T-helper 2 cell treated with Interferon-gamma antibody and Interleukin-4, amounts not matched to agents 100 ng/mL and 5 ng/mL, for 36 hours (primary cell): Measurements from ENCODE around the gene IQSEC3. TPM values are rescaled to one million over a fixed set of nuclear protein-coding genes. Genes with fewer than 3 reads are reported as not detected.
"Not testable (repeated sequence)": the region's sequence is repeated elsewhere in the genome, so short reads cannot be mapped to it uniquely, and the experiment has no call there.

ENCODE experiments used
- intact Hi-C: fragments of 100-400 bp; cut with micrococcal nuclease; formaldehyde crosslinking; loops from one replicate; pipeline ENCODE4 v1.15.1; 2023
- total RNA-seq: library from RNA; stranded (reverse); gene quantifications from 2 replicates; pipeline ENCODE4 v1.2.3, GENCODE V29; 2022

Gene IQSEC3
- total RNA-seq, 1 donor from 2014 or later = 0.11 TPM

- intact Hi-C loops = no loop called here
Measured at GRCh38 chr12:177336-177979, 110.9 kb downstream of the IQSEC3 start.

DNA sequence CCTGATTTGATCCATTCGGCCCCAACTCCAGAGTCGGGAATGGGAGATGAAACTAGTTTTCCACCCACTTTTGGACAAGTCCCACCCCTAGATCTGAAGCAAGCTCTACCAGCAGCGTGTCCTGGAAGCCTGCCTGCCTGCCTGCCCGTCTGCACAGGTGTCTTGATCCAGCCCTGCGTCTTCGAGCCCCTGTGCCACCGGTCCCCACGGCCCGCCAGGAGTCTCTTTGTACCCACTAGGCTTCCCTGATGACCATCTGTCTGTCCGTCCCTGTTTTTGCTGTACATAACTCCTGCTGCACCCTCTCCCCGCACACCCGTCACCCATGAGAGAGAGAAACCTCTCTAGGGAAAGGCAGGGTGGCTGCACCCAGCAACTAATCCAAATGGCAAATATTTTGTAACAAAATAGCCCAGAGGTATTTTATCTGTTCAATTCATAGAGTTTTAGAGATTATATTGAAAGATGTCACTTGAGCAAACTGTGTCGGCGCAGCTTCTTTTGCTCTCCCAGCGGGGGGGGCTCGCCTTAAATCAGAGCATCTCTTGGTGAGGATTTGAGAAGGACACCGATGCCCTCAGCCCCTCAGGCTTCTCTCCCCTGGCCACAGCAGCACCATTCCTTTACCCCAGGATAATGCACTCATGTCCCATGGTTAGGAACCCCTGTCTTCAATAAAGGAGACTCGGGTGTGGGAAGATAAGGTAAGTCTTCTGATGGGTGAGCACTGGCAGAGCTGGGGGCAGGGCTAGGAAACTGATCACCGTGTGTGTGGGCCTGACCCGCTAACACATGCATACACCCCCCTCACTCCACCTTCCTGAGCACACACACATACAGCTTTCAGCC lies 111.6 kb downstream of the IQSEC3 start:
- intact Hi-C loops = no loop called here

- intact Hi-C loops = no loop called here
Measured at GRCh38 chr12:178829-179109, 112.2 kb downstream of the IQSEC3 start.

DNA sequence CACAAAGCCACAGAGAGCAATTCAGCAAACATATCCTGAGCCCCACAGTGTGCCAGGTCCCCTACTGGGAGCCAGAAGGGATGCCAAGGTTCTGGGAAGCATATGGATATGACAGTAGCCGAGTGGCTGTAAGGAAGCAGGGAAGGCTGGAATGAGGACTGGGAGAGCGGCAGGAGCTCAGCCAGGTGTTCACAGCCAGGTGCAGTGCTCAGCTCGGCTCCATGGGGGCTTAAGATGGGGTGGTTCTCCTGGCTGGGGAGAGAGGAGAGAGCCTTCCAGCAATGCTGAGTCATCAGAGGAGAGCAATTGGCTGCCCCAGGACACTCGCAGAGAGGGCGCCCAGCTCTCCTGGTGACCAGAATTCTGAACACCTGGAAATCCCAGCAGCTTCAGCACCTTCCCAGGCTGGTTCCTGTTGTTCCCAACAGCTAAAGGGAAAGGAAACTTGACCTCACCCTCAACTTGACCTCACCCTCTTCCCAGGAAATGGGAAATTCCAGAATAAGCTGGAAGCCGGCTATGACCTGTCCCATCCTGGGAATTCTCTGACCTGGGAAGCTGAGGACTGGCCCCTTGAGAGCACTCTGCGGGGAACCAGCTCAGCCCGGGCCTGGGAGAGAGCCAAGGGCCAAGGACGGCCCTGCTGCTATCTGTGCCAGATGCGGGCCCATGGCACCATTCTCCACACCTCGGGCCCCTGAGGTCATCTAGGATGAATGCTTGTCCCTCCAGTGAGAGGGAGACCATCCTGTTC lies 112.7 kb downstream of the IQSEC3 start:
- intact Hi-C loops = no loop called here

- intact Hi-C loops = no loop called here
Measured at GRCh38 chr12:179885-180284, 113.3 kb downstream of the IQSEC3 start.

DNA sequence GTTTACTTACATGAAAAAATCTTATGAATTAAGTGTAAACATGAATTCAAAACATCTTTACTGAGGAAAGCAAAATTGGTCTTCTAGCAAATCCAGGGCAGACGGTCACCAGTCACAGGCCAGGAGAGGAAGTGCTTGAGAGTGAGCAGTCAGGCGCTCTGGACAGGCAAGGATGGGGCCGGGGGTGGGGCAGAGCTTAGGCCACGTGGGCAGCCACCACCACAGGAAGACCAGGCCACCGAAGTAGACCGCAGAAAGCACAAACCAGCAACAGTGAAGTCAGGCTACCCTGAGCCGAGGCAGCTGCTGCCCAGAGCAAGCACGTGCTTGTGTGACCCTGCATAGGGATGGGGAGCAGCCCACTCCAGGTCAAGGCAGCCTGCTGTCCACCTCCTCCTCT lies 113.9 kb downstream of the IQSEC3 start:
- intact Hi-C loops = no loop called here

DNA sequence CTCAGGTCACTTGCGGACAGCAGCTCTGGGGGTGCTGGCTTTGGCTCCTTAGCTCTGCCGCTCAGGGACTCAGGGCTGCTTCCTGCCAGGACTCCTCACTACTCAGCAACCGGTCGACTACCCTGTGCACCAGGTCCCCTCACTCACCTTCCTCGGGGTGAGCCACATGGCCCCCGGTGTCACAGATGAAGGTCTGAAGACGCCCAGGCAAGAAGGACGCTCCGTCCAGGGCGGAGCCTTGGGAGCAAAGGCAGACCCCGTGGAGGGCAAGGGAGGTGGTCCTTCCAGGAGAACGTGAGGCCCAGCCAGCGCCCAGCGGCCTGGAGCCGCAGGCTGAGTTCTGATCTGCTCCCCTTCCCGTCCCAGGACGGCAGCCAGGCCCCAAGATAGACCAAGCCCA lies 115.4 kb downstream of the IQSEC3 start:
- intact Hi-C loops = no loop called here

DNA sequence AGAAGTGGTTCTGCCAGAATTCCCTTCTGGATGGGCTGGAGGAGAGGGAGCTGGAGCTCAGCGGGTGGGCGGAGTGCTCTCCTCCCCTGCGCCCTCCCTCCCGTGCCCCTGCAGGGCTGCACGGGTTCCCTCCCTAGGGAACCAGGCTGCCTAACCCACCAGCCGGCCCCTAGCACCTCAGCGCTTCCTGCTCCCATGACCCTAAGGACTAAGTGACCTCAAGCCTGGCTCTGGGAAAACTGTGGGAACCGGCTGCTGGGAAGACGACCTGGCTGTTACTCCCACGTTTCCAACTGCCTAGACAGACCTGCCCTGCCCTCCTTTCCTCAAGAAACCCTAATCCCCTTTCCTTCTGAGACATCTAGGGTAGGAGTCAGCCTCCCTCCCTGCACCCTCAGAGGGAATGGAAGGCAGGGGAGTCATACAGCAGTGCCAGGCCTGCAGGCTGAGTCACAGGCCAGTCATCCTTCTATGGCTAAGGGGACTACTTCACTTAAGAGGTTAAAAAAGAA lies 115.9 kb downstream of the IQSEC3 start:
- intact Hi-C loops = no loop called here

DNA sequence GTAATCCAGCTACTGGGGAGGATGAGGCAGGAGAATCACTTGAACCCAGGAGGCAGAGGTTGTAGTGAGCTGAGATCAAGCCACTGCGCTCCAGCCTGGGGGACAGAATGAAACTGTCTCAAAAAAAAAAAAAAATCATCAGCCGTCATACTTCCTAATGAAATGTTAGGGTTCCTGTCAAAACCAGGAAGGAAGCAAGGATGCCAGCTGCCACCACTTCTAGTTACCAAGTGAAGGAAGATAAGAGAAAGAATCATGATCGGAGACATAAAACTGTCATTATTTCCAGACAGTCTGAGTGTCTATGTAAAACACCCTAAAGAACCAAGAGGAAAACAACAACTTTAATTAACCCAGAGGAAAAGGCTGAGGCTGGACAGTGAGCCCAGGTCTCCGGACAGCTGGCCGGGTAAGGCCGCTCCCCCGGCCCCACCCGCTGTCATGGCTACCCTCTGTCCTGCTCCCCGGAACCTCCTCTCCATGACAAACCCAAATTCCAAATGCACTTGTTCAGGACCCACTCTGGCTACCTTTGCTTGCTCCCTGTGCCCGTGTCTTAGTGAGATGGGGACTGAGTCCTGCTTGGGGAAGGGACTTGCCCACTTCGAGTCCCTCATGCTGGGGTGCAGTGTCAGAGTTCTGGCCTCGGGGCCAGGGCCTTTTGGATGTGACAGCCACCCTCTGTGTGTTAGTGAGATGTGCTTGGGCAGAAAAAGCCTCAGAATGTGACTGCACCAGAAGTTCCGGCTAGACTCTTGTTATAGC lies 118.4 kb downstream of the IQSEC3 start:
- intact Hi-C loops = no loop called here

- intact Hi-C loops = no loop called here
Measured at GRCh38 chr12:185576-185955, 119.0 kb downstream of the IQSEC3 start.

DNA sequence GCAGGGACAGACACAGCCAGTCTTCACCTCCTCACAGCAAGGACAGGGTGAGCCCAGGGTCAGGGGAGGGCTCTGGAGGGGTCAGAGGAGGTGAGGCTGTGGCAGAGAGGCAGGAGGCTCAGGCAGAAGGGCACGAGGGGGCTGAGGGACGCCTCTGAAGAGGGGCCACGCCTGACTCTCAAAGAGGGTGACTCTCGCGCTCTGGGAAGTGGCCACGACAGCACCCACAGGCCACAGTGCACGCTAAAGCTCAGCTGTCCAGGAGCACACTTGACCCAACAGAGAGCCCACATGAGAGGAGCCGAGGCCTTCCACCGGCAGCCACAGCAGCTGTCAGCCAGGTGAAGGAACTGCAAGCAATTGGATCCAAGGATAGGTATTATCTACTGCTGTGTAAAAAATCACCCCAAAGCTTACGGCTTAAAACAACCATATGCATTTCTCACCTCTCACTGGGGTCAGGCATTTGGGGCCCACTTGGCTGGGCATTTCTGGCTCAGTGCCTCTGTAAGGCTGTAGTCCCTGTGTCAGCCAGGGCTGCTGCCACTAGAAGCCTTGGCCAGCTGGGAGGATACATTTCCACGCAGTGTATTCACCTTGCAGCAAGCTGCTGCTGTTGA lies 119.5 kb downstream of the IQSEC3 start:
- intact Hi-C loops = no loop called here

DNA sequence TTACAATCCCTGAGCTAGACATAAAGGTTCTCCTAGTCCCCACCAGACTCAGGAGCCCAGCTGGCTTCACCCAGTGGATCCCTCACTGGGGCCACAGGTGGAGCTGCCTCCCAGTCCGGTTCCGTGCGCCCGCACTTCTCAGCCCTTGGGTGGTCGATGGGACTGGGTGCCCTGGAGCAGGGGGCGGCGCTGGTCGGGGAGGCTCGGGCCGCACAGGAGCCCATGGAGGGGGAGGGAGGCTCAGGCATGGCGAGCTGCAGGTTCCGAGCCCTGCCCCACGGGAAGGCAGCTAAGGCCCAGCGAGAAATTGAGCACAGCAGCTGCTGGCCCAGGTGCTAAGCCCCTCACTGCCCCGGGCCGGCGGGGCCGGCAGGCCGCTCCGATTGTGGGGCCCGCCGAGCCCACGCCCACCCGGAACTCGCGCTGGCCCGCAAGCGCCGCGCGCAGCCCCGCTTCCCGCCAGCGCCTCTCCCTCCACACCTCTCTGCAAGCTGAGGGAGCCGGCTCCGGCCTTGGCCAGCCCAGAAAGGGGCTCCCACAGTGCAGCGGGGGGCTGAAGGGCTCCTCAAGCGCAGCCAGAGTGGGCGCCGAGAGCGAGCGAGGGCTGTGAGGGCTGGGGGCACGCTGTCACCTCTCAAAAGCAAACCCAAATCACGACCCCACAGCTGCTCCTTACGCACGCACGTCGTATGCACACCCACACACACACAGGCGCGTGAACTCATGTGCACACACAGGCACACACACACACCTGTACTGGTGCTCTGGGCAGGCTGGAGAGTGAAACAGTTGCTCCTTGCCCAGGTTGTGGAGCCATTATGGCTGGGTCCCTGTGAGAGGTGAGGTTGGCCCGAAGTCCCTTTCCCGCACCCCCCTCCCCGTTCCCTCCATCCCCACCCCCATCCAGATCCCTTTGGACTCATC lies 121.7 kb downstream of the IQSEC3 start:
- intact Hi-C loops = not testable (repeated sequence)

GRCh38 chr12:188910-189621 lies 122.5 kb downstream of the IQSEC3 start:
- intact Hi-C loops = no loop called here

GRCh38 chr12:189622-189962 lies 123.0 kb downstream of the IQSEC3 start:
- intact Hi-C loops = no loop called here

GRCh38 chr12:190881-191280 lies 124.3 kb downstream of the IQSEC3 start:
- intact Hi-C loops = no loop called here

DNA sequence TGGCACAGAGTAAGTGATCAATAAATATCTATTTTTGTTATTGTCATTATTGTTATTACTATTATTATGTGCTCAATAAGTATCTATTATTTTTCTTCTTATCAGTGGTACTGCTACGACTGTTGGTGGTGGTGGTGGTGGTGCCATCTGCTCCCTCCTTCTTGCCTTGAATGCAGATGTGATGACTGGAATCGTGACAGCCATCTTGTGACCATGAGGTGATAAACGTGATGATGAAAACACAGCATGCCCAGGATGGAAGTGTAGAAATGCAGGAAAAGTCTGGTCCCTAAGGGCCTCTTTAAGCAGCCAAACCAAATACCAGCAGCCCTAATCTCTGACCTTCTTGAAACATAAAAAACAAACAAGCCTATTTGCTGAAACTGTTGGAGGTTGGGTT lies 125.0 kb downstream of the IQSEC3 start:
- intact Hi-C loops = no loop called here

DNA sequence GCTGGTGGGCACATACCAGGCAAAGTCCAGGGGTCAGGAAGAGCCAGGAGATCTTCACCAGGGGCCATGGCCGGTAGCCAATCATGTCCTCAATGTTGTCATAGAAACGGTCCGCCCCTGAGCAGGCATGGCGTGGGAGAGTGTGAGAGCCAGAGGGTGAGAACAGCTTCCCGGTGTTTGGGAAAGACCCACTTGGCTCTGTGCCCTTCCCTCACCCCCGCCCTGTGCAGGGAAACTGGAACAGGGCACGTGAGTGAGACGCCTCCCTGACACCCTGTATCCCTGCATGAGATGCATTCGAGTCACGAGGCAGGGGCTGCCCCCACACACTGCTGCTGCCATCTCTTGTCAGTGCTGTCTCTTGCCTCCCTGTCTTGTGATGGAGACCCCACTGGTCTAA lies 126.7 kb downstream of the IQSEC3 start:
- intact Hi-C loops = no loop called here

DNA sequence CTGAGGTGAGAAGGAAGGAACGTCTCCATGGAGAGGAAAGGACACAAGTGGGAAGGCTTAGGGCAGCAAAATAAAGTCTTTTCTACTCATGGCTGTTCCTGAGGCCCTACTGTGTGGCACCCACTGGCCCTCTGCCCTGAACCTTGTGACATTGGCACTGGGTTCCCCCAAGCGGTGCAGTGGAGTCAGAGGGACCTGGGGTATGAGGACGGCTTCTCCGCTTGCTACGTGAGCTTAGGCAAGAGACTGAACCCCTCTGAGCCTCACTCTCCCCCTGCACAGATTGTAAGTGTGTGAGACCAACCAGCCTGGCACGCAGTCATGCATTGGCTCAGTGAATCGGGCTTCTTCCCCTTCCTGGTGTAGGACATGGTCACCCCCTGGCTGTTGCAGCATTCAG lies 127.7 kb downstream of the IQSEC3 start:
- intact Hi-C loops = no loop called here

DNA sequence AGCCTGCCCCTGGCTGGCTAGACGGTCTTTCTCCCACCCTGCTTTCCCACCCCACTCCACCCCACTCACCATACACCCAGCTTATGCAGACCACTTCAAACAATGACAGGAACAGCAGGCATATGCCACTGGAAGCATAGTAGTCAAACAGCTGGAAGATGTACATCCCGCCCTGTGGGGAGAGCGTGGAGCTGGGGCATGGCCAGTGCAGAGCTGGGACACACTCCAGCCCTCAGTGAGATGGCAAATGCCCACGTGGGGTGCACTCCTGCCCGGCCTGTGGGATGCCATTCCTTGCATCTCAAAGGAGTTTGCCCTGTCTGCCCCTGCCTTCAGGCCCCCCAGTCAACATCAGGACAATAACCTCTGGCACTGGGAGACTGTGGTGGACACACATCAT lies 128.6 kb downstream of the IQSEC3 start:
- intact Hi-C loops = no loop called here
